Mucosa of rectum (tissue), 2 donors: ENCODE data around the gene CATSPER3.

Experiments used
- H3K27ac ChIP-seq, 2 donors: one replicate each; pipeline ENCODE4 v1.7.0; 2013; ENCODE audit warnings: inconsistent platforms in 2 of 2, low read depth in 2 of 2, low read length in 2 of 2
- H3K27me3 ChIP-seq, 2 donors: one replicate each; pipeline ENCODE4 v1.7.0; 2013; ENCODE audit warnings: low read length in 2 of 2; ENCODE audit not compliant: control insufficient read depth in 2 of 2, insufficient read depth in 2 of 2
- H3K36me3 ChIP-seq, 2 donors: one replicate each; pipeline ENCODE4 v1.7.0; 2013; ENCODE audit warnings: low read length in 2 of 2; ENCODE audit not compliant: control insufficient read depth in 2 of 2, insufficient read depth in 2 of 2
- H3K4me1 ChIP-seq, 2 donors: one replicate each; pipeline ENCODE4 v1.7.0; 2013; ENCODE audit warnings: low read length in 2 of 2, mild to moderate bottlenecking in 1 of 2; ENCODE audit not compliant: control insufficient read depth in 2 of 2, insufficient read depth in 2 of 2
- H3K4me3 ChIP-seq, 2 donors: one replicate each; pipeline ENCODE4 v1.7.0; 2013; ENCODE audit warnings: low read length in 2 of 2
- H3K9ac ChIP-seq, 2 donors: one replicate each; pipeline ENCODE4 v1.7.0; 2013; ENCODE audit warnings: low read length in 2 of 2, low read depth in 1 of 2, mild to moderate bottlenecking in 1 of 2
- H3K9me3 ChIP-seq, 2 donors: one replicate each; pipeline ENCODE4 v1.7.0; 2013; ENCODE audit warnings: low read length in 2 of 2; ENCODE audit not compliant: control insufficient read depth in 2 of 2
- donor health status: healthy.
- donor health status: Normal muscosa, but diverticular disease.

CATSPER3 gene

GRCh38 chr5:135051399-135051798 is 83.7 kb downstream of the CATSPER3 start:
- Histone ChIP-seq H3K4me1 (peaks cover 0 to 9% of the 10 kb centered on the region in 2 donors), H3K9ac (no peak overlapping the region), H3K27ac (no peak overlapping the region), H3K27me3 (peaks cover 13 to 22% of the 10 kb centered on the region in 2 donors), H3K36me3 (no peaks in the 10 kb centered on the region), H3K4me3 (no peak overlapping the region), H3K9me3 (no peaks in the 10 kb centered on the region)

GRCh38 chr5:135051872-135052271 is 84.2 kb downstream of the CATSPER3 start:
- Histone ChIP-seq H3K9ac (no peak overlapping the region), H3K27ac (no peak overlapping the region), H3K9me3 (no peaks in the 10 kb centered on the region), H3K36me3 (no peaks in the 10 kb centered on the region), H3K4me3 (no peak overlapping the region), H3K27me3 (peaks cover 13 to 22% of the 10 kb centered on the region in 2 donors), H3K4me1 (peaks cover 0 to 9% of the 10 kb centered on the region in 2 donors)

GRCh38 chr5:135052511-135053145 is 84.9 kb downstream of the CATSPER3 start:
- H3K4me1 ChIP-seq, result peaks cover 0 to 6% of the 10 kb centered on the region in 2 donors
- H3K27me3 ChIP-seq, result peaks cover 13 to 22% of the 10 kb centered on the region in 2 donors

GRCh38 chr5:135053278-135053677 is 85.6 kb downstream of the CATSPER3 start:
- Histone ChIP-seq H3K9ac (no peak overlapping the region), H3K27ac (no peak overlapping the region), H3K4me1 (peaks cover 0 to 6% of the 10 kb centered on the region in 2 donors), H3K9me3 (no peaks in the 10 kb centered on the region), H3K36me3 (no peaks in the 10 kb centered on the region), H3K27me3 (peaks cover 13 to 22% of the 10 kb centered on the region in 2 donors), H3K4me3 (no peak overlapping the region)

More at GRCh38 chr5:135052511-135053145, 84.9 kb downstream of the CATSPER3 start:
- Histone ChIP-seq H3K27ac (no peak overlapping the region), H3K4me3 (no peak overlapping the region), H3K9ac (no peak overlapping the region), H3K36me3 (no peaks in the 10 kb centered on the region), H3K9me3 (no peaks in the 10 kb centered on the region)

- Histone ChIP-seq H3K9me3 (no peaks in the 10 kb centered on the region), H3K36me3 (no peaks in the 10 kb centered on the region), H3K27ac (no peak overlapping the region), H3K4me3 (no peak overlapping the region), H3K27me3 (peaks cover 13 to 22% of the 10 kb centered on the region in 2 donors), H3K9ac (no peak overlapping the region), H3K4me1 (peaks cover 0 to 6% of the 10 kb centered on the region in 2 donors)
Measured at GRCh38 chr5:135053989-135054388, 86.3 kb downstream of the CATSPER3 start.

- Histone ChIP-seq H3K27ac (no peak overlapping the region), H3K36me3 (no peaks in the 10 kb centered on the region), H3K9me3 (no peaks in the 10 kb centered on the region), H3K27me3 (peaks cover 13 to 22% of the 10 kb centered on the region in 2 donors), H3K9ac (no peak overlapping the region), H3K4me1 (peaks cover 0 to 6% of the 10 kb centered on the region in 2 donors), H3K4me3 (no peak overlapping the region)
Measured at GRCh38 chr5:135054546-135054945, 86.8 kb downstream of the CATSPER3 start.

- H3K27ac ChIP-seq, result no peak overlapping the region
- H3K36me3 ChIP-seq, result no peaks in the 10 kb centered on the region
- no peak overlapping the region for H3K4me3 ChIP-seq
- H3K27me3 ChIP-seq, result peaks cover 13 to 22% of the 10 kb centered on the region in 2 donors
- no peak overlapping the region for H3K9ac ChIP-seq
- H3K9me3 ChIP-seq, result no peaks in the 10 kb centered on the region
- peaks cover 0 to 6% of the 10 kb centered on the region in 2 donors for H3K4me1 ChIP-seq
Measured at GRCh38 chr5:135055396-135055795, 87.7 kb downstream of the CATSPER3 start.

GRCh38 chr5:135056316-135057030 is 88.8 kb downstream of the CATSPER3 start:
- no peak overlapping the region for H3K27ac ChIP-seq
- no peak overlapping the region for H3K4me3 ChIP-seq
- H3K27me3 ChIP-seq, result peaks cover 8 to 11% of the 10 kb centered on the region in 2 donors
- H3K4me1 ChIP-seq, result peaks cover 0 to 6% of the 10 kb centered on the region in 2 donors
- no peaks in the 10 kb centered on the region for H3K9me3 ChIP-seq
- H3K9ac ChIP-seq, result no peak overlapping the region
- H3K36me3 ChIP-seq, result no peaks in the 10 kb centered on the region

- no peak overlapping the region for H3K4me3 ChIP-seq
- H3K9me3 ChIP-seq, result no peaks in the 10 kb centered on the region
- peaks cover 3 to 9% of the 10 kb centered on the region in 2 donors for H3K27me3 ChIP-seq
- H3K36me3 ChIP-seq, result no peaks in the 10 kb centered on the region
- no peak overlapping the region for H3K27ac ChIP-seq
- no peak overlapping the region for H3K9ac ChIP-seq
- peaks cover 0 to 6% of the 10 kb centered on the region in 2 donors for H3K4me1 ChIP-seq
Measured at GRCh38 chr5:135057233-135057632, 89.5 kb downstream of the CATSPER3 start.

GRCh38 chr5:135058331-135058732 is 90.6 kb downstream of the CATSPER3 start:
- Histone ChIP-seq H3K4me1 (peaks cover 0 to 8% of the 10 kb centered on the region in 2 donors), H3K36me3 (no peaks in the 10 kb centered on the region), H3K27me3 (peaks cover 3 to 9% of the 10 kb centered on the region in 2 donors), H3K9me3 (no peaks in the 10 kb centered on the region), H3K27ac (no peak overlapping the region), H3K4me3 (no peak overlapping the region), H3K9ac (no peak overlapping the region)
